K562 (cell line): ENCODE results near the gene HRH3. TPM values are rescaled to one million over a fixed set of nuclear protein-coding genes. Genes with fewer than 3 reads are reported as not detected.

Experiments
- ATAC-seq: fragments of 200-7000 bp; cut with Tn5 transposase; 3 replicates; pipeline ENCODE4 v1.9.1; 2020; ENCODE audit warnings: moderate library complexity
- BruUV-seq: library from RNA; stranded (reverse); fragments of 400-500 nt; replicated peaks from 2 replicates; lab custom pipeline; 2021; lab: Mats Ljungman, UMichigan
- CTCF ChIA-PET: fragments of 300-600 bp; formaldehyde crosslinking; extraction: SDS; loops from one replicate; lab custom pipeline; 2021; ENCODE audit warnings: low intra/inter-chr PET ratio; lab: Yijun Ruan, JAX
- POLR2A ChIA-PET: fragments of 300-600, 350-650 bp; sonication (Branson Sonifier 250); formaldehyde crosslinking; extraction: SDS; loops from one replicate; lab custom pipeline; 2021; ENCODE audit warnings: antibody characterized with exemption, inconsistent platforms; lab: Yijun Ruan, JAX
- DNase-seq, 4 experiments: peaks; one replicate each; pipeline versions ENCODE4 v3.0.0 to v3.0.0-alpha.2; 2011 to 2018; ENCODE audit warnings: low spot score in 3 of 4, mixed read lengths in 3 of 4; ENCODE audit errors: extremely low read depth in 1 of 4
- FAIRE-seq: peaks from 2 replicates; lab custom pipeline; 2011; peaks lifted over from hg19 to GRCh38; lab: Jason Lieb, UNC
- H2AFZ ChIP-seq: 2 replicates; pipeline ENCODE4 v1.6.0; 2011; ENCODE audit warnings: low read depth, low read length, control low read depth, inconsistent platforms
- H3K27ac ChIP-seq: fragments of 200-600 bp; 3 replicates; pipeline ENCODE4 v1.8.0; 2011; ENCODE audit warnings: low read depth, mild to moderate bottlenecking, control low read depth, inconsistent platforms, low read length, moderate library complexity, mixed read lengths; ENCODE audit errors: extremely low read depth
- H3K27me3 ChIP-seq, 2 experiments: fragments of 300-600 bp in 1 of 2; 2 replicates in 1 of 2; 3 replicates in 1 of 2; pipeline versions ENCODE4 v1.6.0 to v1.8.0; 2011; ENCODE audit warnings: inconsistent platforms in 2 of 2, low read length in 2 of 2, mild to moderate bottlenecking in 1 of 2, mixed read lengths in 1 of 2, moderate library complexity in 1 of 2; ENCODE audit not compliant: control insufficient read depth in 2 of 2, insufficient read depth in 2 of 2
- H3K36me3 ChIP-seq: fragments of 300-600 bp; 3 replicates; pipeline ENCODE4 v1.8.0; 2011; ENCODE audit warnings: mild to moderate bottlenecking, low read length, inconsistent platforms; ENCODE audit not compliant: control insufficient read depth, insufficient read depth
- H3K4me1 ChIP-seq, 2 experiments: fragments of 200-600 bp in 1 of 2; replicated peaks in 1 of 2; 2 replicates in 1 of 2; 3 replicates in 1 of 2; pipeline versions ENCODE4 v1.5.1 to v1.8.0; 2011; ENCODE audit warnings: inconsistent platforms in 2 of 2, low read length in 2 of 2, mild to moderate bottlenecking in 1 of 2, mixed read lengths in 1 of 2, moderate library complexity in 1 of 2; ENCODE audit not compliant: control insufficient read depth in 2 of 2, insufficient read depth in 2 of 2
- H3K4me2 ChIP-seq: 2 replicates; pipeline ENCODE4 v1.6.1; 2011; ENCODE audit warnings: low read length, control low read depth, inconsistent platforms, mixed read lengths; ENCODE audit not compliant: insufficient read depth
- H3K4me3 ChIP-seq: fragments of 200-600 bp; sonication (generic), shearing (Covaris generic); 2 replicates; pipeline ENCODE4 v1.5.1; 2016; ENCODE audit warnings: control low read depth, inconsistent platforms
- H3K79me2 ChIP-seq: fragments of 200-600 bp; 3 replicates; pipeline ENCODE4 v1.8.0; 2011; ENCODE audit warnings: low read length, inconsistent platforms; ENCODE audit not compliant: control insufficient read depth, insufficient read depth
- H3K9ac ChIP-seq, 2 experiments: 2 replicates each; pipeline versions ENCODE4 v1.6.0 to v1.6.1; 2011; ENCODE audit warnings: low read depth in 2 of 2, low read length in 2 of 2, control low read depth in 1 of 2, inconsistent platforms in 1 of 2, mild to moderate bottlenecking in 1 of 2, mixed read lengths in 1 of 2; ENCODE audit not compliant: insufficient read depth in 1 of 2
- H3K9me1 ChIP-seq: one replicate; pipeline ENCODE4 v1.6.0; 2011; ENCODE audit warnings: inconsistent platforms, mild to moderate bottlenecking, low read length, moderate library complexity; ENCODE audit not compliant: control insufficient read depth, insufficient read depth
- H3K9me3 ChIP-seq: replicated peaks from 2 replicates; pipeline ENCODE4 v1.5.1; 2011; ENCODE audit warnings: low read depth, low read length, inconsistent platforms; ENCODE audit not compliant: control insufficient read depth, insufficient read depth
- H4K20me1 ChIP-seq: replicated peaks from 2 replicates; pipeline ENCODE4 v1.6.1; 2011; ENCODE audit warnings: low read length, inconsistent platforms, mixed read lengths; ENCODE audit not compliant: control insufficient read depth, insufficient read depth
- ARID1B ChIP-seq: fragments of 450-650 bp; IDR thresholded peaks from 2 replicates; pipeline ENCODE4 v1.6.1; 2016; ENCODE audit warnings: antibody characterized with exemption, mild to moderate bottlenecking, inconsistent platforms
- CHCHD3 ChIP-seq: fragments of 250-450 bp; sonication (Bioruptor Pico); IDR thresholded peaks from 2 replicates; pipeline ENCODE4 v2.1.2; 2022; ENCODE audit warnings: mild to moderate bottlenecking
- CHD1 ChIP-seq: fragments of 200-600 bp; sonication (generic); IDR thresholded peaks from one replicate; pipeline ENCODE4 v1.6.1; 2012; ENCODE audit warnings: mild to moderate bottlenecking, moderate library complexity, low read length, inconsistent platforms
- DDX20 ChIP-seq: fragments of 450-650 bp; IDR thresholded peaks from 2 replicates; pipeline ENCODE4 v1.6.1; 2016; ENCODE audit warnings: missing genetic modification characterization, low read depth, mild to moderate bottlenecking, missing compliant biosample characterization, moderate library complexity
- POLR3G ChIP-seq: IDR thresholded peaks from 2 replicates; pipeline ENCODE4 v1.6.1; 2011; ENCODE audit not compliant: insufficient read length, insufficient replicate concordance; ENCODE audit errors: extremely low read depth
- PURB ChIP-seq: sonication (generic); formaldehyde crosslinking; IDR thresholded peaks from 2 replicates; pipeline ENCODE4 v1.9.0; 2021; ENCODE audit warnings: low read depth, mild to moderate bottlenecking, missing genetic modification reagents
- RFX1 ChIP-seq: fragments of 450-650 bp; IDR thresholded peaks from 2 replicates; pipeline ENCODE4 v1.6.1; 2016; ENCODE audit warnings: mild to moderate bottlenecking, moderate library complexity
- RFX7 ChIP-seq: fragments of 250-450 bp; sonication (Bioruptor Pico); IDR thresholded peaks from 2 replicates; pipeline ENCODE4 v1.5.1; 2021; ENCODE audit warnings: mild to moderate bottlenecking
- SIRT6 ChIP-seq: IDR thresholded peaks from one replicate; pipeline ENCODE4 v1.6.1; 2012; ENCODE audit warnings: low read depth, mild to moderate bottlenecking, control low read depth, inconsistent platforms, low read length, moderate library complexity
- THRB ChIP-seq: fragments of 450-650 bp; formaldehyde crosslinking; conservative IDR thresholded peaks from 2 replicates; pipeline ENCODE4 v1.4.0; 2022; ENCODE audit warnings: mild to moderate bottlenecking, missing genetic modification characterization
- TSC22D4 ChIP-seq: fragments of 450-650 bp; IDR thresholded peaks from 2 replicates; pipeline ENCODE4 v1.6.1; 2016; ENCODE audit warnings: missing genetic modification characterization, missing biosample characterization, control low read depth
- ZNF384 ChIP-seq: IDR thresholded peaks from 2 replicates; pipeline ENCODE4 v1.6.1; 2012; ENCODE audit warnings: low read depth, low read length, improper control_type of control experiment
- ZSCAN29 ChIP-seq: fragments of 450-650 bp; IDR thresholded peaks from 2 replicates; pipeline ENCODE4 v1.6.1; 2017
- ZSCAN32 ChIP-seq: fragments of 450-650 bp; formaldehyde crosslinking; IDR thresholded peaks from 2 replicates; pipeline ENCODE4 v1.4.0; 2020; ENCODE audit warnings: mild to moderate bottlenecking, moderate library complexity
- WGBS: fragments of 100-300 bp; shearing (Covaris generic); methylation state at CpG from one replicate; pipeline ENCODE4 v1.1.6; 2016; ENCODE audit warnings: low coverage, mixed read lengths; ENCODE audit not compliant: insufficient coverage; ENCODE audit errors: missing lambda C conversion rate; 5-methylcytosine and 5-hydroxymethylcytosine counted together
- in situ Hi-C: fragments of 300-500 bp; cut with MboI; formaldehyde crosslinking; loops from 4 replicates; pipeline ENCODE4 v1.15.0; 2018; ENCODE audit warnings: inconsistent platforms, mixed read lengths
- intact Hi-C: fragments of 100-400 bp; cut with micrococcal nuclease; formaldehyde crosslinking; loops from 2 replicates; pipeline ENCODE4 v1.14.2; 2022
- polyA plus RNA-seq, 8 experiments: library from polyadenylated mRNA; depleted of rRNA in 4 of 8; stranded (reverse) in 5 of 8; unstranded in 3 of 8; fragments of >200 nt; fragmentation: Nextera tagmentation in 2 of 8; fragmentation: Illumina TruSeq in 1 of 8; extraction: Ambion mirVana in 2 of 8; extraction: Trizol in 1 of 8; gene quantifications; 2 replicates each; pipeline versions ENCODE4 v1.2.1 to v1.2.3, GENCODE V29; 2011 to 2014; ENCODE audit warnings: inconsistent platforms in 1 of 8, missing spikeins in 1 of 8
- total RNA-seq, 7 experiments: library from RNA; depleted of rRNA in 6 of 7; stranded (reverse); fragments of >200 nt in 6 of 7; fragmentation: Illumina TruSeq in 2 of 7; extraction: Trizol in 2 of 7; gene quantifications; 2 replicates each; pipeline versions ENCODE4 v1.2.1 to v1.2.3, GENCODE V29; 2011 to 2021; ENCODE audit warnings: low replicate concordance in 1 of 7
- TF ChIP-seq, protein P1 (sequence below): IDR thresholded peaks from 2 replicates; pipeline ENCODE4 v1.6.1; 2014; ENCODE audit warnings: antibody characterized with exemption

HRH3 gene
- total and polyA plus RNA-seq, 9 of the 15 experiments (the other 6 are each of a cell fraction or from before 2014, with no cell fraction given): not detected

GRCh38 chr20:62224113-62224855 is 4.2 kb upstream of the HRH3 start:
- no peak overlapping the region for H3K27ac ChIP-seq
- TF ChIP-seq TSC22D4 (tag) (no peak), RFX7 (CRISPR knock-in tag) (no peak), THRB (CRISPR knock-in tag) (no peak), DDX20 (tag) (no peak), CHCHD3 (CRISPR knock-in tag) (no peak), ZNF384 (no peak), RFX1 (no peak), POLR3G (no peak), ARID1B (no peak), SIRT6 (no peak), CHD1 (no peak), PURB (CRISPR knock-in tag) (no peak), ZSCAN32 (CRISPR knock-in tag) (no peak), ZSCAN29 (no peak)
- TF ChIP-seq, protein P1, sequence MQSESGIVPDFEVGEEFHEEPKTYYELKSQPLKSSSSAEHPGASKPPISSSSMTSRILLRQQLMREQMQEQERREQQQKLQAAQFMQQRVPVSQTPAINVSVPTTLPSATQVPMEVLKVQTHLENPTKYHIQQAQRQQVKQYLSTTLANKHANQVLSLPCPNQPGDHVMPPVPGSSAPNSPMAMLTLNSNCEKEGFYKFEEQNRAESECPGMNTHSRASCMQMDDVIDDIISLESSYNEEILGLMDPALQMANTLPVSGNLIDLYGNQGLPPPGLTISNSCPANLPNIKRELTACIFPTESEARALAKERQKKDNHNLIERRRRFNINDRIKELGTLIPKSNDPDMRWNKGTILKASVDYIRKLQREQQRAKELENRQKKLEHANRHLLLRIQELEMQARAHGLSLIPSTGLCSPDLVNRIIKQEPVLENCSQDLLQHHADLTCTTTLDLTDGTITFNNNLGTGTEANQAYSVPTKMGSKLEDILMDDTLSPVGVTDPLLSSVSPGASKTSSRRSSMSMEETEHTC: no peak

More at GRCh38 chr20:62224113-62224855, 4.2 kb upstream of the HRH3 start:
- no peak overlapping the region for H2AFZ ChIP-seq
- no peak for DNase-seq
- BruUV-seq: no TSS peak
- peaks cover 5% of the 10 kb centered on the region for H4K20me1 ChIP-seq
- intact Hi-C loops: no loop called here
- peaks cover 21 to 71% of the 10 kb centered on the region in 2 experiments; a peak in 4 of 5 replicates for H3K27me3 ChIP-seq
- ChIA-PET CTCF (no interaction called here), POLR2A (interaction anchor here (0.6 to 1.7 kb wide), 2 partner anchors 7 to 21 kb away, joined by 3 to 7 read pairs; no protein-coding TSS in a partner anchor)
- H3K36me3 ChIP-seq: no peaks in the 10 kb centered on the region
- FAIRE-seq: no peak
- no peaks in the 10 kb centered on the region for H3K9me1 ChIP-seq
- no peak overlapping the region for H3K4me2 ChIP-seq
- no peak overlapping the region for H3K4me3 ChIP-seq
- no peaks in the 10 kb centered on the region for H3K79me2 ChIP-seq
- H3K9ac ChIP-seq: no peak overlapping the region
- peaks cover 0 to 57% of the 10 kb centered on the region in 2 experiments; a peak in 2 of 5 replicates for H3K4me1 ChIP-seq
- 0 out of 2 replicates have a peak, but pooled peaks cover 1% of the 10 kb centered on the region for H3K9me3 ChIP-seq
- ATAC-seq: no peak
- WGBS: 3% methylated on average over 14 of the region's 21 CpGs
- in situ Hi-C loops: no loop called here
